Activated naive CD4-positive, alpha-beta T cell treated with anti-CD3 and anti-CD28 coated beads, Interleukin-2, amount 50 U/mL, for 24 hours (primary cell): ENCODE measurements around the gene CTSC.

Source experiments
- H3K27ac Mint-ChIP-seq: one replicate; pipeline ENCODE4 v1.8.0; 2021; ENCODE audit warnings: mild to moderate bottlenecking, mixed read lengths
- H3K27me3 Mint-ChIP-seq: one replicate; pipeline ENCODE4 v1.8.0; 2021; ENCODE audit warnings: mixed read lengths
- H3K36me3 Mint-ChIP-seq: one replicate; pipeline ENCODE4 v1.8.0; 2021; ENCODE audit warnings: mixed read lengths
- H3K4me1 Mint-ChIP-seq: one replicate; pipeline ENCODE4 v1.8.0; 2021; ENCODE audit warnings: mixed read lengths
- H3K4me3 Mint-ChIP-seq: one replicate; pipeline ENCODE4 v1.8.0; 2021; ENCODE audit warnings: mild to moderate bottlenecking, mixed read lengths
- H3K9me3 Mint-ChIP-seq: one replicate; pipeline ENCODE4 v1.8.0; 2021; ENCODE audit warnings: mixed read lengths

The CTSC gene

GRCh38 chr11:88337181-88337986 is at the start of gene CTSC:
CTSC (minus strand) TSS chr11:88337736; CDS start chr11:88337672, 64 bp downstream.
- Mint-ChIP-seq H3K36me3 (peaks cover 14% of the 10 kb centered on the region), H3K4me3 (peak within 1 kb of the TSS; percentile 95), H3K4me1 (peaks cover 73% of the 10 kb centered on the region), H3K27me3 (no peaks in the 10 kb centered on the region), H3K9me3 (no peaks in the 10 kb centered on the region), H3K27ac (peak within 1 kb of the TSS; percentile 98)

- H3K9me3 Mint-ChIP-seq = no peaks in the 10 kb centered on the region
- H3K36me3 Mint-ChIP-seq = peaks cover 2% of the 10 kb centered on the region
- H3K4me1 Mint-ChIP-seq = peaks cover 3% of the 10 kb centered on the region
- no peak overlapping the region for H3K27ac Mint-ChIP-seq
- no peaks in the 10 kb centered on the region for H3K27me3 Mint-ChIP-seq
- H3K4me3 Mint-ChIP-seq = no peak overlapping the region
Observed at GRCh38 chr11:88384669-88385005, 47.1 kb upstream of the CTSC start.

- Mint-ChIP-seq H3K4me3 (no peak overlapping the region), H3K27me3 (no peaks in the 10 kb centered on the region), H3K9me3 (no peaks in the 10 kb centered on the region), H3K36me3 (peaks cover 2% of the 10 kb centered on the region), H3K4me1 (peaks cover 3% of the 10 kb centered on the region), H3K27ac (no peak overlapping the region)
Observed at GRCh38 chr11:88384004-88384668, 46.6 kb upstream of the CTSC start.

- H3K27me3 Mint-ChIP-seq = no peaks in the 10 kb centered on the region
- peaks cover 2% of the 10 kb centered on the region for H3K36me3 Mint-ChIP-seq
- no peak overlapping the region for H3K27ac Mint-ChIP-seq
- no peaks in the 10 kb centered on the region for H3K9me3 Mint-ChIP-seq
- H3K4me1 Mint-ChIP-seq = peaks cover 3% of the 10 kb centered on the region
- no peak overlapping the region for H3K4me3 Mint-ChIP-seq
Observed at GRCh38 chr11:88383447-88383846, 45.9 kb upstream of the CTSC start.

- H3K36me3 Mint-ChIP-seq = peaks cover 3% of the 10 kb centered on the region
- H3K4me3 Mint-ChIP-seq = no peak overlapping the region
- peaks cover under 1% of the 10 kb centered on the region for H3K4me1 Mint-ChIP-seq
- no peaks in the 10 kb centered on the region for H3K9me3 Mint-ChIP-seq
- no peaks in the 10 kb centered on the region for H3K27me3 Mint-ChIP-seq
- no peak overlapping the region for H3K27ac Mint-ChIP-seq
Observed at GRCh38 chr11:88379130-88379529, 41.6 kb upstream of the CTSC start.

- H3K4me3 Mint-ChIP-seq = no peak overlapping the region
- no peaks in the 10 kb centered on the region for H3K27me3 Mint-ChIP-seq
- H3K9me3 Mint-ChIP-seq = no peaks in the 10 kb centered on the region
- H3K36me3 Mint-ChIP-seq = peaks cover 3% of the 10 kb centered on the region
- H3K27ac Mint-ChIP-seq = no peak overlapping the region
- H3K4me1 Mint-ChIP-seq = no peaks in the 10 kb centered on the region
Observed at GRCh38 chr11:88378422-88379066, 41.0 kb upstream of the CTSC start.

GRCh38 chr11:88377646-88378045 is 40.1 kb upstream of the CTSC start:
- H3K4me1 Mint-ChIP-seq = no peaks in the 10 kb centered on the region
- H3K9me3 Mint-ChIP-seq = no peaks in the 10 kb centered on the region
- H3K36me3 Mint-ChIP-seq = peaks cover 3% of the 10 kb centered on the region
- H3K27me3 Mint-ChIP-seq = no peaks in the 10 kb centered on the region
- no peak overlapping the region for H3K27ac Mint-ChIP-seq
- H3K4me3 Mint-ChIP-seq = no peak overlapping the region

GRCh38 chr11:88377144-88377543 is 39.6 kb upstream of the CTSC start:
- H3K4me3 Mint-ChIP-seq = no peak overlapping the region
- H3K27me3 Mint-ChIP-seq = no peaks in the 10 kb centered on the region
- peaks cover 3% of the 10 kb centered on the region for H3K36me3 Mint-ChIP-seq
- H3K9me3 Mint-ChIP-seq = no peaks in the 10 kb centered on the region
- H3K27ac Mint-ChIP-seq = no peak overlapping the region
- H3K4me1 Mint-ChIP-seq = no peaks in the 10 kb centered on the region

- H3K4me3 Mint-ChIP-seq = no peak overlapping the region
- H3K9me3 Mint-ChIP-seq = no peaks in the 10 kb centered on the region
- H3K36me3 Mint-ChIP-seq = peaks cover 3% of the 10 kb centered on the region
- no peak overlapping the region for H3K27ac Mint-ChIP-seq
- H3K27me3 Mint-ChIP-seq = no peaks in the 10 kb centered on the region
- H3K4me1 Mint-ChIP-seq = peaks cover 9% of the 10 kb centered on the region
Observed at GRCh38 chr11:88375927-88376470, 38.5 kb upstream of the CTSC start.

- peaks cover 3% of the 10 kb centered on the region for H3K36me3 Mint-ChIP-seq
- H3K4me3 Mint-ChIP-seq = peak overlapping the region; percentile 42
- no peak overlapping the region for H3K27ac Mint-ChIP-seq
- no peaks in the 10 kb centered on the region for H3K27me3 Mint-ChIP-seq
- no peaks in the 10 kb centered on the region for H3K9me3 Mint-ChIP-seq
- H3K4me1 Mint-ChIP-seq = peaks cover 33% of the 10 kb centered on the region
Observed at GRCh38 chr11:88370782-88371181, 33.2 kb upstream of the CTSC start.

GRCh38 chr11:88367310-88367709 is 29.8 kb upstream of the CTSC start:
- no peaks in the 10 kb centered on the region for H3K9me3 Mint-ChIP-seq
- no peaks in the 10 kb centered on the region for H3K36me3 Mint-ChIP-seq
- H3K27me3 Mint-ChIP-seq = no peaks in the 10 kb centered on the region
- no peak overlapping the region for H3K4me3 Mint-ChIP-seq
- H3K4me1 Mint-ChIP-seq = peaks cover 54% of the 10 kb centered on the region
- no peak overlapping the region for H3K27ac Mint-ChIP-seq

- Mint-ChIP-seq H3K9me3 (no peaks in the 10 kb centered on the region), H3K36me3 (no peaks in the 10 kb centered on the region), H3K4me1 (peaks cover 51% of the 10 kb centered on the region), H3K4me3 (no peak overlapping the region), H3K27ac (no peak overlapping the region), H3K27me3 (no peaks in the 10 kb centered on the region)
Observed at GRCh38 chr11:88363648-88364065, 26.1 kb upstream of the CTSC start.

- Mint-ChIP-seq H3K4me1 (peaks cover 45% of the 10 kb centered on the region), H3K27ac (no peak overlapping the region), H3K9me3 (no peaks in the 10 kb centered on the region), H3K36me3 (no peaks in the 10 kb centered on the region), H3K4me3 (no peak overlapping the region), H3K27me3 (no peaks in the 10 kb centered on the region)
Observed at GRCh38 chr11:88363004-88363403, 25.5 kb upstream of the CTSC start.

GRCh38 chr11:88360141-88360540 is 22.6 kb upstream of the CTSC start:
- H3K4me1 Mint-ChIP-seq = peaks cover 47% of the 10 kb centered on the region

GRCh38 chr11:88359541-88359940 is 22.0 kb upstream of the CTSC start:
- Mint-ChIP-seq H3K4me3 (peak overlapping the region; percentile 37), H3K36me3 (no peaks in the 10 kb centered on the region), H3K27ac (no peak overlapping the region), H3K9me3 (no peaks in the 10 kb centered on the region), H3K4me1 (peaks cover 47% of the 10 kb centered on the region), H3K27me3 (no peaks in the 10 kb centered on the region)

More at GRCh38 chr11:88360141-88360540, 22.6 kb upstream of the CTSC start:
- Mint-ChIP-seq H3K27ac (no peak overlapping the region), H3K9me3 (no peaks in the 10 kb centered on the region), H3K27me3 (no peaks in the 10 kb centered on the region), H3K36me3 (no peaks in the 10 kb centered on the region), H3K4me3 (no peak overlapping the region)

GRCh38 chr11:88359114-88359513 is 21.6 kb upstream of the CTSC start:
- no peaks in the 10 kb centered on the region for H3K27me3 Mint-ChIP-seq
- H3K4me1 Mint-ChIP-seq = peaks cover 47% of the 10 kb centered on the region
- peak overlapping the region; percentile 37 for H3K4me3 Mint-ChIP-seq
- no peaks in the 10 kb centered on the region for H3K36me3 Mint-ChIP-seq
- H3K27ac Mint-ChIP-seq = no peak overlapping the region
- H3K9me3 Mint-ChIP-seq = no peaks in the 10 kb centered on the region
